Activated CD4-positive, alpha-beta T cell treated with anti-CD3 and anti-CD28 coated beads for 4 hours (primary cell): Measurements from ENCODE around the gene ZDHHC20.
"Not testable (repeated sequence)": the region's sequence is repeated elsewhere in the genome, so short reads cannot be mapped to it uniquely, and the experiment has no call there.

Experiments used
- DNase-seq, 2 donors: peaks; one replicate each; pipeline ENCODE4 v3.0.0-alpha.2; 2020

ZDHHC20 gene

DNA sequence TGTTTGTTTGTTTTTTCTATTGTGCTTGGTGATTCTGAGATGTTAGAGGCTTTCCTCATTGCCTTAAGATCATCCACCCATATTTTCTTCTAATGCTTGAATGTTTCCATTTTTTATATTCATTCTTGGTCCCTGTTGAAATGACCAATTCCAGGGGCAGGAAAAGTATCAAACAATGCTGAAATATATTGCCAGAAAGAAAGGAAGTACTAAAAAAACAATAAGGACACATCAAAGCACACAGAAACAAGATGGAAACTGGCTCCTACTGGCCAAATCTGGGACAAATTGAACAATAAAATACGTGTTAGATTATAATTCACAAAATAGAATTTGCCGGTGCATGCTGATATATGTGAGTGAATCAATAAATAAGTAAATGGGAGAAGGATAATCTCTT lies 23.9 kb downstream of the ZDHHC20 start:
- DNase-seq = no peak

DNA sequence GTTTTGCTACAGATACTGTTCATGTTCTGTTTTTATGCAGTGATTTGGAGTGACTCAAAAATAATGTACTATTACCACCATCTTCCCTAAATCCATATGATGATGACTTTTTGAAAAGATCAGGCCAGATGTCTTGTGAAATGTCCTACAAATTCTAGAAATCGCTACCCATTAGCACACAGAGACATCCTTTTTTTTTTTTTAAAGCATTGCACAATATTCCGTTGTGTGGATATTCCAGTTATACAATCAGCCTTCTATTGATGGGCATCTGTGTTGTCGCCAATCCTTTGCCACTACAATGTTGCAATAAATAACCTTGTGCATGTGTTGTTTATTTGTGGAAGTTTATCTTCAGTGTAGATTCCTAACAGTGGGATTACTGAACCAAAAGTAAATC lies 24.5 kb downstream of the ZDHHC20 start:
- no peak for DNase-seq

DNA sequence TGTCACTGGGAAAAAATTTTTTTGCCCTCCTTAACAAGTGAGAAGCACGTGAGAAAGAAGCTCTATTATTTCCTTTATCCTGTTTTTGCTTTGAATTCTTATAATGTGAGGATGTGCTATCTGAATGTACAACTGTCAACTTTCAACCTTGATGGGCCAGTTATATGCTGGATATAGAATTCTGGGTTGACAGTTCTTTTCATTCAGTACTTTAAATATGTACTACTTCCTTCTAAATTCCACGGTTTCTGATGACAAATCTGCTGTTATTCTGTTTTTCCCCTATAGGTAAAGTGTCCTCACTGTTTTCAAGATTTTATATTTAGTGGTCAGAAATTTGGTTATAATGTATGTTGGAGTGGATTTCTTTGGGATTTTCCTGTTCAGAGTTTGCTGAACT lies 29.9 kb downstream of the ZDHHC20 start:
- no peak for DNase-seq

DNA sequence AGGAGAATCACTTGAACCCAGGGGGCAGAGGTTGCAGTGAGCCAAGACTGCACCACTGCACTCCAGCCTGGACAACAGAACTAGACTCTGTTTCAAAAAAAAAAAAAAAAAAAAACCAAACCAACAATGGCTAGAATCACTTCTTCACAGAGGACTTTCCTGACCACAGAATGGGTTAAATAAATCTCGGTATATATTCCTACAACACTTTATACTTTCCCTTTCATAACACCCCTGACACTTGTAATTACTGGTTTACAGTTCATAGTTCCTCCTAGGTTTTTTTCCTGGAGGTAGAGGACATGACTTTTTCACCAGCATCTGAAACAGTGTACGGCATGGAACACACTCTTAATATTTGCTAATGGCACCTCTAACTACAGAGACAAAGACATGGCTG lies 31.4 kb downstream of the ZDHHC20 start:
- DNase-seq = no peak

DNA sequence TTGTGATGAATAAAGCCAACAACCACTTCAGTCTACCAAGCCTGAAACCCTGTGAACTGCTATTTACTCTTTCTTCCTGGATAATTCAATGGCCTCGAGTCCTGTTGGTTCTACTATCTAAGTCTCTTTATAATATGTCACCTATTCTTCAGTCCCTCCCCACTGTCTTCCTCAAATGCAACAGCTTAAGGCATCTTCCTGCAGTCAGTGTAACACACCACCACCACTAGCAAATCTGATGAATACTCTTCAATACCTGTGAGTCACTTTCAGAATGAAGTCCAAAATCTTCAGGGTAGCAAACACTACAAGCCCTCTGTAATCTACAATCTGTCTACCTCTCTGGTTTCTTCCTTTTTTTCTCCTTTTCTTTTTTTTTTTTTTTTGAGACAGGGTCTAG lies 32.9 kb downstream of the ZDHHC20 start:
- DNase-seq = no peak

DNA sequence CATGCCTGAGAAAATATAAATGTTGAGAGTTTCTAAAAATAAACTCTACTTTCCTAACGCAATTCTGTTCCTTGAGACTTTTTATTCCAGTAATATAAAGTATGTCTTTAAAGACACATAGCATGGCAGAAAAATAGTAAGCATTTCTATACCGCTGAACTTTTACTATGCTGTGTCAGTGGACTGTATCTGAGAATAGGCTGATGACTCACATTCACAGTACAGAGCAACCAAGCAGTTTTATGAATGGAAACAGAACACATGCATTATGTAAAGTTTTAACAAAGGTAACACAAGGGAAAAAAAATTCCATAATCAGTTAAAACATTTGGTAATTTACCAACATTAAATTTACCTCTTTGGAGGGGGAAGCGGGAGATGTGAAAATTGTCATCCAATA lies 38.4 kb downstream of the ZDHHC20 start:
- no peak for DNase-seq

DNA sequence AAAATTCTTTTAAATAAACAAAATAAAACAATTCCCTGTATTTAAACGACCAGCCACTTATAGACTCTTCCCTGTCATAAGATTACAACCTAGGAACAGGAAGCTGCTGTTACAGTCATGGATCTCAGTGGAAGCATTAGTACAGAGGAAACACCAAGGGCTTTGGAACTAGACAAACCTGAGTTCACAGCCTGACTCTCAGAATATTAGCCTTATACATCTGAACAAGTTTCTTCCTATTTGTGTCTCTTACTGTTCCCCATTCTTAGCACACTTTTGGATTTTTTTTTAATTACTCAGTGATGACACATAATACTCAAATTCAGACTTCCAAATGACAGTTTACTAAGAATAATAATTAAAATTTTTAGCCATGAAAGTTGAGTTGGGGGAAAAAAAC lies 46.1 kb downstream of the ZDHHC20 start:
- no peak for DNase-seq

DNA sequence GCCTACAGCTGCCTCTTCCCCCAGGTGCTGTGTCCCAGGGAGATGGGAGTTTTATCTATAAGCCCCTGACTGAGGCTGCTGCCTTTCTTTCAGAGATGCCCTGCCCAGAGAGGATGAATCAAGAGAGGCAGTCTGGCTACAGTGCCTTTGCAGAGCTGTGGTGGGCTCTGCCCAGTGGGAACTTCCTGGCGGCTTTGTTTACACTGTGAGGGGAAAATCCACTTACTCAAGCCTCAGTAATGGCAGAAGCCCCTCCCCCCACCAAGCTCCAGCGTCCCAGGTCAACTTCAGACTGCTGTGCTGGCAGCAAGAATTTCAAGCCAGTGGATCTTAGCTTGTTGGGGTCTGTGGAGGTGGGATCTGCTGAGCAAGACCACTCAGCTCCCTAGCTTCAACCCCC lies 48.6 kb downstream of the ZDHHC20 start:
- not testable (repeated sequence) for DNase-seq

DNA sequence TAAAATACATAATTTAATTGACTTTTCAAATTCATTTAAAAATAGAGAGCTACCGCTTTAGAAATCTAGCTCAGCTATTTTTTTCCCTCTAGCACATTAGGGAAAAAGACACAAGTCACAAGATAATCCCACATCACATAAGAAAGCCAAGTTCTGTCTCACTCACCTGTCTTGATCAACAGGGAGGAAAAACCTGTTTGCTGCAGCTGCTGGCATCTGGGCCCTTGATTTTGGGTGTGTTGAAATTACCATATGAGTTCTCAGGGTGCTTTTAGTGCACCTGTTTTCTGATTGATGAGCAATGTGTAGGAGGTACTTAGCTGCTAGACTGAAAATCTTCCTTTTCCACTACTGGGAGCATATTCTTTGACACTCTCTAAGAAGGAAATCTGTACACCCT lies 53.8 kb downstream of the ZDHHC20 start:
- no peak for DNase-seq

DNA sequence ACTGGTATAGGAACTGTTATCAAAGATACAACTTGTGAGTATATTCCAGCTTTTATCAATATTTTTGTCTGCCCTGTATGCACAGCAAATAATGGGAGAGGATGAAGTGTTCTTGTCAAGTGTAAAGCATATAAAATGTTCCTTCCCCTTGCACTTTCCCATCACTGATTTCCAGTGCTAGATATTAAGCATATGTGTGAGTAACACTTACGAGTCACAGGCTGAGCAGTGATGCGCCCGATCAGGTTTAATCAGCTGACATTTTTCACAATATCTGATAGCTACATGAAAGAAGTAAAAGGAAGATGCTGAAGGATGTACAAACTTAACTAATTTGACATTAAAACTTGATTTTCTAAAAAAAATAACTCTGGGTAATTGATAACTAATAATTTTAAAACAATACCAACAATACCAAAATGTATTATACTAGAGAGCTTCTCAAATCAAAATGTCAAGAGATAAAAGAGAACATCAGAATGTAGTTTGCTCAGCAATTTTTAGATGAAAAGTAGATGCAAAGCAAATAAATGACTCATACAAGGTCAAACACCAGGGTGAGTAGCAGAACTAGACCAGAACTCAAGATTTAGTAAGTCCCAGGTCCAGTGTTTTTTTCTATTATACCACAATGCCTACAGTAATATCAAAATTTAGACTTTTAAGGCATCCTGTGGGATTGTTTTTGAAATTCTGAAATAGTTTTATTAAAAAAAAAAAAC lies 56.4 kb downstream of the ZDHHC20 start:
- DNase-seq = peak in 1 of 2 donors; percentile 4

DNA sequence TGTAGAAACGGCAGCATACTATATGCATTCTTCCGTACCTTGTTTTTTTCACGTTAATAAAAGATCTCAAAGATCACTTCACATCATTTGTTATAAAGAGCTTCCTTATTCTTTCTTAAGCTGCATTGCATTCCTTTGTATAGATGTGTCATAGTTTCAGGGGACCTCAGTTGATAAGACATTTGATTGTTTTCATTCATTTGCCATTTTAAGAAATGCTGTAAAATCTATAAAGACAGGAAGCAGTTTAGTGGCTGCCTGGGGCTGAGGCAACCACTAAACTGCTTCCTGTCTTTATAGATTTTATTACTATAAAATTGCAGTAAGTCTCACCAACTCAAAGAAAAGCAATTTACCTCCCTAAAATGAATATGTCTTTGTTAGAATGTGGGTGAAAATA lies 59.4 kb downstream of the ZDHHC20 start:
- DNase-seq = no peak

DNA sequence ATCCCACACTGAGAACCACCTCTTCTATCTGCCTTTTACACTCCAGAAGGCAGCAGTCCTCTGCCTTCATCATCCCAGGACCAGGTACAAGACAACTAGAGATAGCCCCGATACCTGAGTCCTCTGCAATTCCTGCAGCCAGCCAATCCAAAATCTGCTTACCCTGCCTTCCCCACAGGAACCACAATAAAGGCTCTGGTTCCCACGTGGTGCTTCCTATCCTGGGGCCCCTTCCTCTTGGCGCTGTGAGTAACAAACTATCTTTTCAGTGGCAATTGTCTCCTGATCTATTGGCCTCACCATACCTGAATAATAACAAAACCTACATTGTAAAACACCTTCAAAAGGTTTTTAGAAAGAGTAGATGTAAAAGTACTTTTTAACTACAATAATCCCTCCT lies 63.1 kb downstream of the ZDHHC20 start:
- DNase-seq = no peak

DNA sequence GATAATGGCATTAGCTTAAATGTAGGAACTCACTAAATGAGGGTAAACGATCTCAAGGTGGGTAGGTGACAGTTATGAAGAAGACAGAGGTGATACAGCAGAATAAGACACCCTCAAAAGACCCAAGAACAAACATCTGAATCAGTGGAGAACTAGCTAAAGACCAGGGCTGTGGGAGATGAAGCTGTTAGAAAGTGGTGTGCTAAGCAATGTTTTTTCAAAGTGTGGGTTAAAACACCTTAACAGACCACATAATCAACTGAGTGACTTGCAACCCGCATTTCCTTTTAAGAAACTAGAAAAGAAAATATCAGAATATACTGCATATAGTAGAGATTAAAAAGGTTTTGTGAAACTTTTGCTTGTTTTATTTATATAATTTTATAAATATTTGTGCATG lies 70.0 kb downstream of the ZDHHC20 start:
- DNase-seq = no peak

DNA sequence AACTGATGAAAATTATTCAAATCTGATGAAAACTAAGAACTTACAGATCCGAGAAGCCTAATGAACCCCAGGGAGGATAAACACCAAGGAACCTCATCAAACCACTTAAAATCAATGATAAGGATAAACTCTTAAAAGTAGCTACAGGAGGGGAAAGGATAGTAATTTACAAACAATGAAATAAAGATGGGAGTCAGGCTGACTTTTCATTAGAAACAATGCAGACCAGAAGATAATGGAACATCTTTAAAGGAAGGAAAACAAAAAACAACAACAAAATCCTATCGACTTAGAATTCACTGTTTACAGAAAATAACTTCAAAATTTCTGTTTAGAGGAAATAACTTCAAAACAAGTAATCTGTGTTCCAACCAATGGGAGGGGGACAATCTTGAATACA lies 73.4 kb downstream of the ZDHHC20 start:
- DNase-seq = no peak

DNA sequence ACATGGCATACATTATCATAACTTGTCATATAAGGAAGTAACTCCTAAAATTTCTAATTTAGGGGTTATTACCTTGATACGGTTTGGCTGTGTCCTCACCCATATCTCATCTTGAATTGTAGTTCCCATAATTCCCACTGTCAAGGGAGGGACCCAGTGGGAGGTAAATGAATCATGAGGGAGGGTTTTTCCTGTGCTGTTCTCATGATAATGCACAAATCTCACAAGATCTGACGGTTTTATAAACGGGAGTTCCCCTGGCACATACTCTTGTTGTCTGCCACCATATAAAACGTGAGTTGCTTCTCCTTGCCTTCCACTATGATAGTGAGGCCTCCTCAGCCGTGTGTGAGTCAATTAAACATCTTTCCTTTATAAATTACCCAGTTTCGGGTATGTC lies 76.0 kb downstream of the ZDHHC20 start:
- DNase-seq = no peak

DNA sequence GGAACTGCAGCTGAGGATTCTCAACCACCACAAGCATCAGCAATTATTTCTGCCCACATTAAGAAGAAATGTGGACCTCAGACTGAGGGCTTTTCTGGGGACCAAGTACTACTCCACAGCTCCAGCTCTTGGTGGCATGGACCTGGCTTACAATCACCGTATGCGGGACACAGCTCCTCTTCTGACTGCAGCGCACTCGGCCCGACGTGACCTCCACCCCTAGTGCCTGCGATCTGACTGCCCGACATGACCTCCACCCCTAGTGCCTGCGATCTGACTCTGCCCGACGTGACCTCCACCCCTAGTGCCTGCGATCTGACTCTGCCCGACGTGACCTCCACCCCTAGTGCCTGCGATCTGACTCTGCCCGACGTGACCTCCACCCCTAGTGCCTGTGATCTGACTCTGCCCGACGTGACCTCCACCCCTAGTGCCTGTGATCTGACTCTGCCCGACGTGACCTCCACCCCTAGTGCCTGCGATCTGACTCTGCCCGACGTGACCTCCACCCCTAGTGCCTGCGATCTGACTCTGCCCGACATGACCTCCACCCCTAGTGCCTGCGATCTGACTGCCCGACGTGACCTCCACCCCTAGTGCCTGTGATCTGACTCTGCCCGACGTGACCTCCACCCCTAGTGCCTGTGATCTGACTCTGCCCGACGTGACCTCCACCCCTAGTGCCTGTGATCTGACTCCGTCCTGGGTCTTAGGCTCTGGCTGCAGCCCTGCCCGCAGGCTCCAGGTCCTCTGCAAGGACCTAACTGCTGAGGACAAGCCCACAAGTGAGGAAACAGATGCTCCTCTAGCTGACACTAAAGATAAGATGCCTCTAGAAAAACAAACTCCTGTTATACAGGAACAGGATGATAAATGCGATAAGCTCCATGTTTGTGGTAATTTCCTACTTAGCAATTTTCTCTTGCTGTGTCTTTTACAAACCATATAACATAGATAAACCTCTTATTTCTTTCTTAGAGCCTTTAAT lies 81.8 kb downstream of the ZDHHC20 start:
- DNase-seq = not testable (repeated sequence)

DNA sequence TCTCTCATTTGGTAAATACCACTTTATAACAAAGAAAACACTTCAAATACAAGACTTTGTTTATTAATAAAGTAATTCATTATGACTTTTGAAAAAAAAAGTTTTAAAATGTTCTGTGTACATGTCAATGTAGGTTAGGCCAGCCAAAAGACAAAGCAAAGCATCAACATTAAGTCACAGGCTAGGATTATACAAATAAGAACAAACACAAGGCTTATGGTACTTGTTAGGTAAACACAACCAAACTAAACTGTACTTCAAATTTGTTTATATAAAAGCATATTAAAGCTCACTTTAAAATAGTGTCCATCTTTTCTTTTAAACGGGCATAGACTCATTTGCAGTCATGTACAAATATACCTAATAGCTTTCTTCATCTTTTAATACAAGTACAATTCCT lies 86.6 kb downstream of the ZDHHC20 start:
- no peak for DNase-seq

DNA sequence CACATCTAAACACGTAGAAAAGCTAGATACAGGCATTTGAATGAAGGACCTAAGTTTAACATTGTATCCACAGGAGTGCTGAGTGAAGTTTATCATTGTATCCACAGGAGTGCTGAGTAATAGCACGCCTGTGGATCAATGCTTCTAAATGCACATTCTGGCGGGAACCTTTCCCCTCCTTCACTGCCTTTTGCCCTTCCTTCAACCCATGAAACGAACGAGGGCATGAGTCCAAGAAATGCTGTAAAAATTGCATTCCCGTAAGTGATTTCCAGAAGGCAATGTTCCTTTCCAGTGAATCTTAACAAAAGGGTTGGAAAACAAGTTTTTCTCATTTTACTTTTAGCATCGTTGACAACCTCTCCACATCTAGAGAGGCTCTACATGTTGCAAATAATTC lies 88.1 kb downstream of the ZDHHC20 start:
- DNase-seq = no peak

DNA sequence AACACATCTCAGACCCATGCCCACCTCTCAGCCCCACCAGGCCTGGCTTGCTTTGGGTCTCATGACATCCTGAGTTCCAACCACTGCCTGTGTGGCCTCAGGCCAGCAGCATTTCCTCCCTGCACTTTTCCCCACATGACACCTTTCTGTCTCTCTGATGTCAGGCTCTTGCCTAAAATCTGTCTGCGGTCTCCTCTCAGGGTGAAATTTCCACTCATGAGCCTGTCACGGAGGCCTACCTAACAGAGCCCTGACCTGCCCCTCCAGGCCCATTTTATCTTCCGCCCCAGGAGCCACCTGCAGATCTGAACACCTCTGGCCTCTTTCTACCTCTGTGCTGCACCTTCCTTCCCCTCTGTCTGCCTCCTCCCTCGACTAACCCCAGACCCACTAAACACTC lies 93.5 kb downstream of the ZDHHC20 start:
- no peak for DNase-seq

DNA sequence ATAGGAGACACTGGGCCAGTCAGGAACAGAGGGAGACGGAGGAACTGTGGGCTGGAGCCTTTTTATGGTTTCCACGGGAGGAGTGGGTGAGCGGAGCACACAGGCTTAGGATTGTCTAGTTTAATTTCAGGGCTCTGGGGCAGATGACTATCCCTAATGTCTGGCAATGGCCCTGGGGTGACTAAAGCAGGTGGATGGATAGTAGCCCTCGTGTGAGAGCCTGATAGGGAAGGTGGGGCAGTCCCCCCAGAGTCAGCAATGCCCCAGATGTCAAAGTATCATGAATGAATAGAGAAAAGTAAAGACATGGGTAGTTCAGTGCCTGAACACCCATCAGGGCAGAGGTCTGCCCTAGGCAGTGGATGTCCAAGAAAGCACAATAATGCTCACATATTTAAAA lies 94.2 kb downstream of the ZDHHC20 start:
- DNase-seq = no peak

DNA sequence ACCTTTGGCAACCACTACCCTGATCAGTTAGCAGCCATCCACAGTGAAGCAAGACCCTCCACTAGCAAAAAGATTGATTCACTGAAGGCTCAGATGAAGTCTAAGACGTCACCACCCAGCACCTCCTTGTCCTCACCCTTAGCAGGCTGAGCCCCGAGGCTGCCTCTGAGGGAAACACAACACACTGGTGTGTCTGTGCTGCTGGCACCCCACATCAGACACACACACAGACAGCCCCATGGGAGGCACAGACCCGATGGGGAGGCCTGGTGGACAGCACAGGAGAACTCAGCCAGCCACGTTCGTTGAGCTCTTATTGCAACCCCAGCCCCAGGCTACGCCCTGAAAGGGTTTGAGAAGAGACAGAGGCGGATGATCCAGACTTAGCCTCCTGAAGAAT lies 94.7 kb downstream of the ZDHHC20 start:
- DNase-seq = no peak

DNA sequence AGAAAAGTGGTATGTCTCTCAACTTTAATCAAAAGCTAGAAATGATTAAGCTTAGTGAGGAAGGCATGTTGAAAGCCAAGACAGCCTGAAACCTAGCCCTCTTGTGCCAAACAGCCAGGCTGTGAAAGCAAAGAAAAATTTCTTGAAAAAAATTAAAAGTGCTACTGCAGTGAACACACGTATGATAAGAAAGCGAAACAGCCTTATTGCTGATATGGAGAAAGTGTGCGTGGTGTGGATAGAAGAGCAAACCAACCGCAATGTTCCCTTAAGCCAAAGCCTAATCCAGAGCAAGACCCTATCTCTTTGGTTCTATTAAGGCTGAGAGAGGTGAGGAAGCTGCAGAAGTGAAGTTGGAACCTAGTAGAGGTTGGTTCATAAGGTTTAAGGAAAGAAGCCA lies 96.4 kb downstream of the ZDHHC20 start:
- no peak for DNase-seq

DNA sequence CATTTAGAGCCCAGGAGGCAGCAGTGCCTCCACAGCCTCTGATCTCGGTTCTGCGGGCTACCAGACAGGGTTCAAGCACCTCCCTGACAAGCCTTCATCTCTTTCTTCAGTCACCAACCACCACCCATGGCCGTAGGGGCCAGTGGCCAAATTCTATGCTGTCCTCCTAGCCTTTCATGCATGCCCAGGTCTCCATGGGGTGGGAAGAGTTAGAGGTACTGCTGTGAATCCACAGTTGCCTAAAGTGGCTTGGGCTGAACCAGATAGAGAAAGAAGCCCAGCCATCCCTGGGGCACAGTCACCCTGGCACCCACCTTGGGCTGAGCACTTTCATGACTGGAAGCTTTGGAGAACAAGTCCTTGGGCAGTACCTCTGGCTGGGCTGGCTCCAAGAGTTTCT lies 97.4 kb downstream of the ZDHHC20 start:
- no peak for DNase-seq

DNA sequence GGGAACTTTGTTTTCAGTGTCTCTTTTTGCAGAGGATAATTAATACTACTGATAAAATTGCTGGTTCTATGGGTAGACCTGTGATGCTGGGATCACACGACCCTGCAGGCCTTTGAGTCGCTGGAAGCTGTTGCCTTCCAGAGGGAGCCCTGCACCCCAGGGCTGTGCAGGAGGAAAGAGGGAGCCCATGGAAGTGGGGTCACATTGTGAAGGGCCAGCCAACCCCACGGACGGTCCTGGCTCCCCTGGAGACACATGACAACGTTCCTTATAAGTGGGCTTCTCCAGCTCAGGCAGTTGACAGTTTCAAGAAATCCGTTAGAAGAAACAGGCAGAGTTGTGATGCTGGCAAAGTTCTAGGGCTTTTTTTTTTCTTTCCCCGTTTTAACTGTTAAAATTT lies 98.0 kb downstream of the ZDHHC20 start:
- no peak for DNase-seq
